IMR-90 (cell line): ENCODE data around the gene CDH15. TPM values are rescaled to one million over a fixed set of nuclear protein-coding genes. Genes with fewer than 3 reads are reported as not detected.

ENCODE experiments used
- ATAC-seq: fragments of 200-7000 bp; cut with Tn5 transposase; 2 replicates; pipeline ENCODE4 v1.9.1; 2020; ENCODE audit warnings: low read depth, mild to moderate bottlenecking, moderate library complexity
- BruUV-seq: library from RNA; stranded (reverse); fragments of 400-500 nt; replicated peaks from 2 replicates; lab custom pipeline; 2021; lab: Mats Ljungman, UMichigan
- CTCF ChIA-PET: fragments of 300-600 bp; formaldehyde crosslinking; extraction: SDS; loops from one replicate; lab custom pipeline; 2021; ENCODE audit warnings: antibody characterized with exemption; lab: Yijun Ruan, JAX
- POLR2A ChIA-PET: fragments of 300-600 bp; sonication (Branson Sonifier 250); formaldehyde crosslinking; loops from one replicate; lab custom pipeline; 2022; ENCODE audit warnings: antibody characterized with exemption; ENCODE audit not compliant: unreplicated experiment; lab: Charles Lee
- DNase-seq: peaks from one replicate; pipeline ENCODE4 v3.0.0; 2013
- H2AFZ ChIP-seq: replicated peaks from 2 replicates; pipeline ENCODE3; 2013; ENCODE audit warnings: low read length, mild to moderate bottlenecking; ENCODE audit not compliant: poor library complexity
- H2AK5ac ChIP-seq: 2 replicates; pipeline ENCODE4 v1.6.1; 2013; ENCODE audit warnings: low read depth, low read length, inconsistent platforms
- H2AK9ac ChIP-seq: replicated peaks from 2 replicates; pipeline ENCODE3; 2013; ENCODE audit warnings: mild to moderate bottlenecking, low read depth, low read length, moderate library complexity; ENCODE audit not compliant: poor library complexity
- H2BK120ac ChIP-seq: 2 replicates; pipeline ENCODE4 v1.6.1; 2013; ENCODE audit warnings: low read depth, low read length, inconsistent platforms
- H2BK15ac ChIP-seq: 3 replicates; pipeline ENCODE4 v1.6.1; 2013; ENCODE audit warnings: low read depth, low read length, inconsistent platforms
- H2BK20ac ChIP-seq: 2 replicates; pipeline ENCODE4 v1.6.1; 2013; ENCODE audit warnings: low read depth, mild to moderate bottlenecking, inconsistent platforms, low read length, moderate library complexity
- H2BK5ac ChIP-seq: 2 replicates; pipeline ENCODE4 v1.6.1; 2013; ENCODE audit warnings: mild to moderate bottlenecking, low read depth, low read length, inconsistent platforms; ENCODE audit not compliant: poor library complexity, severe bottlenecking
- H3K14ac ChIP-seq: replicated peaks from 2 replicates; pipeline ENCODE4 v1.6.1; 2013; ENCODE audit warnings: low read depth, low read length, inconsistent platforms
- H3K18ac ChIP-seq: 2 replicates; pipeline ENCODE4 v1.6.1; 2013; ENCODE audit warnings: low read depth, low read length, control low read depth
- H3K23ac ChIP-seq: 2 replicates; pipeline ENCODE4 v1.6.1; 2013; ENCODE audit warnings: low read depth, low read length, inconsistent platforms
- H3K27ac ChIP-seq: 2 replicates; pipeline ENCODE4 v1.5.1; 2013; ENCODE audit warnings: mild to moderate bottlenecking, control low read depth, low read length; ENCODE audit not compliant: insufficient read depth
- H3K27me3 ChIP-seq: 2 replicates; pipeline ENCODE4 v1.6.1; 2013; ENCODE audit warnings: low read length; ENCODE audit not compliant: control insufficient read depth, insufficient read depth
- H3K36me3 ChIP-seq: 2 replicates; pipeline ENCODE4 v1.6.1; 2013; ENCODE audit warnings: low read length, mixed read lengths; ENCODE audit not compliant: control insufficient read depth, insufficient read depth
- H3K4ac ChIP-seq: 2 replicates; pipeline ENCODE4 v1.6.1; 2013; ENCODE audit warnings: low read depth, low read length, inconsistent platforms
- H3K4me1 ChIP-seq: 2 replicates; pipeline ENCODE4 v1.6.1; 2013; ENCODE audit warnings: low read length, mixed read lengths; ENCODE audit not compliant: control insufficient read depth, insufficient read depth
- H3K4me2 ChIP-seq: 2 replicates; pipeline ENCODE4 v1.6.1; 2013; ENCODE audit warnings: low read depth, mild to moderate bottlenecking, control low read depth, low read length, moderate library complexity
- H3K4me3 ChIP-seq: 2 replicates; pipeline ENCODE4 v1.5.1; 2013; ENCODE audit warnings: low read depth, mild to moderate bottlenecking, control low read depth, low read length, moderate library complexity; ENCODE audit not compliant: insufficient read depth
- H3K56ac ChIP-seq: 2 replicates; pipeline ENCODE4 v1.6.1; 2013; ENCODE audit warnings: low read length, inconsistent platforms; ENCODE audit not compliant: insufficient read depth; ENCODE audit errors: extremely low read depth
- H3K79me1 ChIP-seq, 2 experiments: 2 replicates each; pipeline ENCODE4 v1.6.1; 2013; ENCODE audit warnings: low read length in 2 of 2, inconsistent platforms in 1 of 2, low read depth in 1 of 2
- H3K9ac ChIP-seq: 2 replicates; pipeline ENCODE4 v1.6.1; 2013; ENCODE audit warnings: low read depth, low read length, control low read depth
- H3K9me1 ChIP-seq: 2 replicates; pipeline ENCODE4 v1.6.1; 2013; ENCODE audit warnings: low read length, inconsistent platforms; ENCODE audit not compliant: insufficient read depth
- H3K9me3 ChIP-seq: 2 replicates; pipeline ENCODE4 v1.6.1; 2013; ENCODE audit warnings: low read length; ENCODE audit not compliant: control insufficient read depth, insufficient read depth
- H4K20me1 ChIP-seq: 2 replicates; pipeline ENCODE4 v1.6.1; 2013; ENCODE audit warnings: low read length, inconsistent platforms; ENCODE audit not compliant: insufficient read depth
- H4K5ac ChIP-seq: 2 replicates; pipeline ENCODE4 v1.6.1; 2013; ENCODE audit warnings: mild to moderate bottlenecking, low read depth, low read length, control low read depth
- H4K8ac ChIP-seq, 2 experiments: 2 replicates each; pipeline ENCODE4 v1.6.1; 2013; ENCODE audit warnings: low read depth in 2 of 2, low read length in 2 of 2, control low read depth in 1 of 2, inconsistent platforms in 1 of 2
- H4K91ac ChIP-seq: 2 replicates; pipeline ENCODE4 v1.6.1; 2013; ENCODE audit warnings: low read depth, low read length, inconsistent platforms; ENCODE audit not compliant: insufficient read depth
- BHLHE40 ChIP-seq: fragments of 150-350 bp; IDR thresholded peaks from 2 replicates; pipeline ENCODE4 v1.6.1; 2016; ENCODE audit warnings: mild to moderate bottlenecking, low read depth, low read length
- CEBPB ChIP-seq: IDR thresholded peaks from 2 replicates; pipeline ENCODE4 v1.6.1; 2012; ENCODE audit warnings: low read depth, low read length, improper control_type of control experiment
- CHD1 ChIP-seq: IDR thresholded peaks from 2 replicates; pipeline ENCODE4 v1.6.1; 2012; ENCODE audit warnings: low read depth, low read length, improper control_type of control experiment
- CTCF ChIP-seq: conservative IDR thresholded peaks from 2 replicates; pipeline ENCODE4 v1.5.1; 2012; ENCODE audit warnings: mild to moderate bottlenecking, low read depth, low read length, improper control_type of control experiment
- ELK1 ChIP-seq: fragments of 150-350 bp; IDR thresholded peaks from 2 replicates; pipeline ENCODE4 v1.6.1; 2016; ENCODE audit warnings: low read depth, mild to moderate bottlenecking, low read length, moderate library complexity, borderline replicate concordance
- FOS ChIP-seq: fragments of 150-350 bp; IDR thresholded peaks from 2 replicates; pipeline ENCODE4 v1.6.1; 2016; ENCODE audit warnings: low read depth, low read length
- MAFK ChIP-seq: IDR thresholded peaks from 2 replicates; pipeline ENCODE4 v1.6.1; 2012; ENCODE audit warnings: low read depth, low read length, improper control_type of control experiment
- MAZ ChIP-seq: IDR thresholded peaks from 2 replicates; pipeline ENCODE4 v1.6.1; 2012; ENCODE audit warnings: low read depth, mild to moderate bottlenecking, low read length, improper control_type of control experiment, moderate library complexity, borderline replicate concordance
- MXI1 ChIP-seq: IDR thresholded peaks from 2 replicates; pipeline ENCODE4 v1.6.1; 2012; ENCODE audit warnings: low read depth, mild to moderate bottlenecking, low read length, moderate library complexity, borderline replicate concordance
- NFE2L2 ChIP-seq: fragments of 150-350 bp; IDR thresholded peaks from 2 replicates; pipeline ENCODE4 v1.6.1; 2016; ENCODE audit warnings: low read depth, mild to moderate bottlenecking, low read length
- POLR2A ChIP-seq: IDR thresholded peaks from 2 replicates; pipeline ENCODE4 v1.6.1; 2012; ENCODE audit warnings: mild to moderate bottlenecking, low read depth, low read length
- RAD21 ChIP-seq: IDR thresholded peaks from 2 replicates; pipeline ENCODE4 v1.6.1; 2012; ENCODE audit warnings: low read length, improper control_type of control experiment
- RCOR1 ChIP-seq: IDR thresholded peaks from 2 replicates; pipeline ENCODE4 v1.6.1; 2012; ENCODE audit warnings: mild to moderate bottlenecking, low read length, improper control_type of control experiment; ENCODE audit not compliant: insufficient replicate concordance
- RFX5 ChIP-seq: IDR thresholded peaks from 2 replicates; pipeline ENCODE4 v1.8.0; 2012; ENCODE audit warnings: low read depth, mild to moderate bottlenecking, low read length, moderate library complexity
- SMC3 ChIP-seq: fragments of 150-350 bp; IDR thresholded peaks from 2 replicates; pipeline ENCODE4 v1.6.1; 2016; ENCODE audit warnings: low read depth, mild to moderate bottlenecking, antibody characterized with exemption, low read length, moderate library complexity
- USF2 ChIP-seq: fragments of 150-350 bp; IDR thresholded peaks from 2 replicates; pipeline ENCODE4 v1.6.1; 2017; ENCODE audit warnings: mild to moderate bottlenecking, antibody characterized with exemption, low read length, low read depth
- WGBS, 2 experiments: methylation state at CpG; one replicate each; pipeline versions ENCODE4 v1.1.5 to v1.1.7; 2013; ENCODE audit warnings: missing lambda C conversion rate in 2 of 2; ENCODE audit not compliant: insufficient read length in 1 of 2; ENCODE audit errors: extremely low coverage in 2 of 2; 5-methylcytosine and 5-hydroxymethylcytosine counted together
- dilution Hi-C: fragments of 300-500 bp; cut with HindIII; formaldehyde crosslinking; loops from one replicate; pipeline ENCODE4 v1.14.3; 2018; ENCODE audit warnings: low sequenced_read_pairs; ENCODE audit not compliant: unreplicated experiment
- in situ Hi-C: fragments of 300-500 bp; cut with MboI; formaldehyde crosslinking; loops from 3 replicates; pipeline ENCODE4 v1.14.3; 2019; ENCODE audit warnings: low sequenced_read_pairs, inconsistent platforms, mixed read lengths
- intact Hi-C: fragments of 100-400 bp; cut with micrococcal nuclease; formaldehyde crosslinking; loops from 2 replicates; pipeline ENCODE4 v1.10.0; 2022
- polyA plus RNA-seq, 3 experiments: library from polyadenylated mRNA; depleted of rRNA; stranded (reverse); fragments of >200 nt; gene quantifications; 2 replicates each; pipeline ENCODE4 v1.2.3, GENCODE V29; 2012; ENCODE audit warnings: low replicate concordance in 1 of 3
- total RNA-seq: library from RNA; depleted of rRNA; stranded (reverse); fragments of >200 nt; gene quantifications from 2 replicates; pipeline ENCODE4 v1.2.3, GENCODE V29; 2012

The CDH15 gene
- total and polyA plus RNA-seq, 2 of the 4 experiments (the other 2 are of a cell fraction) = 0.18 to 0.62 TPM

GRCh38 chr16:89145406-89146161 lies 26.0 kb upstream of the CDH15 start:
- no peak for DNase-seq
- no peak overlapping the region for H2BK15ac ChIP-seq
- no peak overlapping the region for H2AK5ac ChIP-seq
- H4K5ac ChIP-seq = no peak overlapping the region
- 100% methylated on average over 8 of the region's 25 CpGs; no CpG with 5 or more reads in 1 of the 2 experiments for WGBS, 2 experiments
- no peaks in the 10 kb centered on the region for H3K4me1 ChIP-seq
- H3K4me2 ChIP-seq = no peak overlapping the region
- no peak overlapping the region for H3K4me3 ChIP-seq
- CTCF ChIA-PET = no interaction called here
- H4K8ac ChIP-seq = no peak overlapping the region
- no peak overlapping the region for H3K9ac ChIP-seq
- peaks cover 35% of the 10 kb centered on the region for H3K36me3 ChIP-seq
- no peak overlapping the region for H3K23ac ChIP-seq
- H2BK120ac ChIP-seq = no peak overlapping the region
- dilution Hi-C loops (no loop called here), in situ Hi-C loops (no loop called here), intact Hi-C loops (no loop called here)
- no peaks in the 10 kb centered on the region for H4K20me1 ChIP-seq
- 0 out of 4 replicates have a peak, but pooled peaks cover 0 to 2% of the 10 kb centered on the region in 2 experiments for H3K79me1 ChIP-seq
- POLR2A ChIA-PET = no interaction called here
- ATAC-seq = no peak
- H2AFZ ChIP-seq = peak overlapping the region; percentile 15
- no TSS peak for BruUV-seq
- no peak overlapping the region for H2AK9ac ChIP-seq
- no peak overlapping the region for H3K4ac ChIP-seq
- H3K14ac ChIP-seq = no peak overlapping the region
- H2BK5ac ChIP-seq = no peak overlapping the region
- no peak overlapping the region for H2BK20ac ChIP-seq
- TF ChIP-seq ELK1 = no peak
- no peak for TF ChIP-seq NFE2L2
- no peak for TF ChIP-seq USF2
- no peak for TF ChIP-seq CHD1
- TF ChIP-seq POLR2A = no peak
- no peak for TF ChIP-seq MAFK
- no peak for TF ChIP-seq MAZ
- no peak for TF ChIP-seq RCOR1
- no peak for TF ChIP-seq CTCF
- TF ChIP-seq MXI1 = no peak
- TF ChIP-seq SMC3 = no peak
- no peak for TF ChIP-seq RFX5
- TF ChIP-seq CEBPB = no peak
- TF ChIP-seq RAD21 = no peak
- TF ChIP-seq BHLHE40 = no peak
- TF ChIP-seq FOS = no peak
- H3K27ac ChIP-seq = no peak overlapping the region
- no peaks in the 10 kb centered on the region for H3K27me3 ChIP-seq
- H3K56ac ChIP-seq = no peak overlapping the region
- H3K18ac ChIP-seq = no peak overlapping the region
- no peaks in the 10 kb centered on the region for H3K9me3 ChIP-seq
- H3K9me1 ChIP-seq = no peaks in the 10 kb centered on the region
- H4K91ac ChIP-seq = no peak overlapping the region
